Measurements from ENCODE around the gene TIMM23. TPM values are rescaled to one million over a fixed set of nuclear protein-coding genes. Genes with fewer than 3 reads are reported as not detected.
A peak's percentile ranks its signal among the peaks of the same experiment; 100 is the strongest.
"Not testable (repeated sequence)": the region's sequence is repeated elsewhere in the genome, so short reads cannot be mapped to it uniquely, and the experiment has no call there.

The TIMM23 gene
- total RNA-seq, 1 experiment from 2014 or later, result 145 TPM

- not testable (repeated sequence) for DNase-seq, H3K27me3 ChIP-seq, H3K4me3 ChIP-seq, H3K9me3 ChIP-seq
- peaks cover 30% of the 10 kb centered on the region for H3K36me3 ChIP-seq
Measured at GRCh38 chr10:45981367-45981766, 9.1 kb downstream of the TIMM23 start.

GRCh38 chr10:45983538-45984186, 11.4 kb downstream of the TIMM23 start:
- not testable (repeated sequence) for H3K27me3 ChIP-seq, H3K4me3 ChIP-seq, H3K9me3 ChIP-seq
- H3K36me3 ChIP-seq, result peaks cover 22% of the 10 kb centered on the region
- DNase-seq, result peak; percentile 17

GRCh38 chr10:45984473-45984872, 12.2 kb downstream of the TIMM23 start:
- not testable (repeated sequence) for H3K4me3 ChIP-seq, H3K9me3 ChIP-seq, DNase-seq, H3K27me3 ChIP-seq
- peaks cover 23% of the 10 kb centered on the region for H3K36me3 ChIP-seq

GRCh38 chr10:45985590-45985989, 13.3 kb downstream of the TIMM23 start:
- not testable (repeated sequence) for H3K4me3 ChIP-seq, DNase-seq

GRCh38 chr10:45997557-45997956, 25.3 kb downstream of the TIMM23 start:
- H3K27me3 ChIP-seq, result no peaks in the 10 kb centered on the region
- DNase-seq, result no peak
- H3K4me3 ChIP-seq, result no peak overlapping the region
- H3K36me3 ChIP-seq, result peaks cover 37% of the 10 kb centered on the region
- no peaks in the 10 kb centered on the region for H3K9me3 ChIP-seq

More at GRCh38 chr10:45985590-45985989, 13.3 kb downstream of the TIMM23 start:
- H3K9me3 ChIP-seq, H3K27me3 ChIP-seq: not testable (repeated sequence)
- peaks cover 26% of the 10 kb centered on the region for H3K36me3 ChIP-seq

- Histone ChIP-seq H3K9me3 (no peaks in the 10 kb centered on the region), H3K36me3 (peaks cover 42% of the 10 kb centered on the region)
Measured at GRCh38 chr10:45997994-45998763, 25.9 kb downstream of the TIMM23 start.

GRCh38 chr10:45999955-46000354, 27.7 kb downstream of the TIMM23 start:
- not testable (repeated sequence) for H3K27me3 ChIP-seq, H3K4me3 ChIP-seq, H3K9me3 ChIP-seq, DNase-seq
- peaks cover 55% of the 10 kb centered on the region for H3K36me3 ChIP-seq

More at GRCh38 chr10:45997994-45998763, 25.9 kb downstream of the TIMM23 start:
- no peak overlapping the region for H3K4me3 ChIP-seq
- no peak for DNase-seq
- H3K27me3 ChIP-seq, result no peaks in the 10 kb centered on the region

GRCh38 chr10:46000538-46000937, 28.2 kb downstream of the TIMM23 start:
- peaks cover 60% of the 10 kb centered on the region for H3K36me3 ChIP-seq
- H3K4me3 ChIP-seq, result no peak overlapping the region
- H3K9me3 ChIP-seq, result no peaks in the 10 kb centered on the region

GRCh38 chr10:46001187-46001756, 29.0 kb downstream of the TIMM23 start:
- no peak for DNase-seq
- no peaks in the 10 kb centered on the region for H3K27me3 ChIP-seq

More at GRCh38 chr10:46000538-46000937, 28.2 kb downstream of the TIMM23 start:
- no peaks in the 10 kb centered on the region for H3K27me3 ChIP-seq
- DNase-seq, result no peak

GRCh38 chr10:46002189-46002687, 29.9 kb downstream of the TIMM23 start:
- H3K9me3 ChIP-seq, H3K27me3 ChIP-seq, H3K4me3 ChIP-seq, DNase-seq: not testable (repeated sequence)
- peaks cover 72% of the 10 kb centered on the region for H3K36me3 ChIP-seq

More at GRCh38 chr10:46001187-46001756, 29.0 kb downstream of the TIMM23 start:
- Histone ChIP-seq H3K4me3 (no peak overlapping the region), H3K9me3 (no peaks in the 10 kb centered on the region), H3K36me3 (peaks cover 66% of the 10 kb centered on the region)

- no peaks in the 10 kb centered on the region for H3K9me3 ChIP-seq
- no peaks in the 10 kb centered on the region for H3K27me3 ChIP-seq
- DNase-seq, result peak; percentile 46
- peaks cover 77% of the 10 kb centered on the region for H3K36me3 ChIP-seq
- H3K4me3 ChIP-seq, result no peak overlapping the region
Measured at GRCh38 chr10:46002916-46003693, 30.8 kb downstream of the TIMM23 start.

- peaks cover 84% of the 10 kb centered on the region for H3K36me3 ChIP-seq
- H3K4me3 ChIP-seq, result no peak overlapping the region
- no peaks in the 10 kb centered on the region for H3K9me3 ChIP-seq
- H3K27me3 ChIP-seq, result no peaks in the 10 kb centered on the region
- DNase-seq, result no peak
Measured at GRCh38 chr10:46004963-46005362, 32.7 kb downstream of the TIMM23 start.

GRCh38 chr10:46005383-46005782, 33.1 kb downstream of the TIMM23 start:
- Histone ChIP-seq H3K36me3 (peaks cover 86% of the 10 kb centered on the region), H3K4me3 (no peak overlapping the region)
- DNase-seq, result no peak

GRCh38 chr10:46006219-46006618, 33.9 kb downstream of the TIMM23 start:
- H3K4me3 ChIP-seq, result no peak overlapping the region
- H3K36me3 ChIP-seq, result peaks cover 87% of the 10 kb centered on the region
- peak; percentile 32 for DNase-seq
- H3K27me3 ChIP-seq, result no peaks in the 10 kb centered on the region
- H3K9me3 ChIP-seq, result no peaks in the 10 kb centered on the region

More at GRCh38 chr10:46005383-46005782, 33.1 kb downstream of the TIMM23 start:
- H3K9me3 ChIP-seq, result no peaks in the 10 kb centered on the region
- no peaks in the 10 kb centered on the region for H3K27me3 ChIP-seq

- Histone ChIP-seq H3K27me3 (no peaks in the 10 kb centered on the region), H3K9me3 (no peaks in the 10 kb centered on the region), H3K4me3 (no peak overlapping the region), H3K36me3 (peaks cover 93% of the 10 kb centered on the region)
- DNase-seq, result no peak
Measured at GRCh38 chr10:46012746-46013145, 40.5 kb downstream of the TIMM23 start.

- no peak overlapping the region for H3K4me3 ChIP-seq
- no peaks in the 10 kb centered on the region for H3K9me3 ChIP-seq
- H3K27me3 ChIP-seq, result no peaks in the 10 kb centered on the region
- no peak for DNase-seq
- peaks cover 87% of the 10 kb centered on the region for H3K36me3 ChIP-seq
Measured at GRCh38 chr10:46014206-46014605, 41.9 kb downstream of the TIMM23 start.

Data from MG63 (cell line).